Choroid plexus epithelial cell (primary cell): ENCODE results near the gene CHKA.

Source experiments
- DNase-seq: peaks from one replicate; pipeline ENCODE4 v3.0.0-alpha.2; 2010; ENCODE audit warnings: low read depth
- H3K4me3 ChIP-seq: 2 replicates; pipeline ENCODE4 v1.5.1; 2011; ENCODE audit warnings: low read depth, mild to moderate bottlenecking, control low read depth, low read length, moderate library complexity
- TF ChIP-seq, protein P1 (sequence below): conservative IDR thresholded peaks from 2 replicates; pipeline ENCODE4 v1.5.1; 2011; ENCODE audit warnings: low read depth, mild to moderate bottlenecking, control low read depth, inconsistent platforms, low read length, moderate library complexity

Gene CHKA

DNA sequence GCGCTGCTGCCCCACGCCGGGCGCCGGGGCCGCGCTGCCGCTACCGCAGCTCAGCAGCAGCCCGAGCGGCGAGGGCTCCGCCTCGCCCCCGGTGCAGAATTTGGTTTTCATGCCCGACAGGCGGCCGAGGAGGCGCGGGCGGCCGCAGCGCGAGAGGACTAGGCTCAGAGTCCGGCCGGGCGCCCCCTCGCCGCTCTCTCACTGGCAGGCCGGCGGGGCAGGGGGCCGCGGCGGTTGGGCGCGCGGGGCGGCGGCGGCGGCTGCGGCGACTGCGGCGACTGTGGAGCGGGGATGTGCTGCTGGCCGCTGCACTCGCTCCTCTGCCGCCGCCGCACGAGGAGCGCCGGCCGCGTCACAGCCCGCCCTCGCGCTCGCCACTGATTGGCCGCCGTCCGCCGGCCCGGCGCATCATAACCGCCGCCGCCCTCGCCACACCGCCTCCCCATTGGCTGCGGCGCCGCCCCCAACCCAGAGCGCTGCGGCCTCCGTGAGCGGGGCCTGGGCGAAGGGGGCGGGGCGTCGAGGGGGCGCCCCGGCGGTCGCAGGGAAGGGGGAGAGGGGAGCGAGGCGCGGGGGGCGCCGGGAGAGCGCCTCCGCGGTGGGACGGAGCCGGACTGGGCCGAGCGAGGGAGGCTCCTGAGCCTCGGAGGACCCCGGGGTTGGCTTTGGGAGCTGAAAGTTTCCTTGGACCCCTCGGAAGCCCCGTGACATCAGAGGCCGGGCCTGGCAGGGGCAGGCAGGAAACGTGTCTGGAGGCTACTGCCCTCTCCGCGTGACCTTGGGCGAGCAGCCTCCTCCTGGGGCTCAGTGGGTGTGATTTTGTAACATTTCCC is at the start of gene CHKA:
TSS of gene CHKA (minus strand) at position 322 of the 833 bp plus-strand sequence. CDS start at position 111, 211 bp downstream.
- peak; percentile 87 for DNase-seq

DNA sequence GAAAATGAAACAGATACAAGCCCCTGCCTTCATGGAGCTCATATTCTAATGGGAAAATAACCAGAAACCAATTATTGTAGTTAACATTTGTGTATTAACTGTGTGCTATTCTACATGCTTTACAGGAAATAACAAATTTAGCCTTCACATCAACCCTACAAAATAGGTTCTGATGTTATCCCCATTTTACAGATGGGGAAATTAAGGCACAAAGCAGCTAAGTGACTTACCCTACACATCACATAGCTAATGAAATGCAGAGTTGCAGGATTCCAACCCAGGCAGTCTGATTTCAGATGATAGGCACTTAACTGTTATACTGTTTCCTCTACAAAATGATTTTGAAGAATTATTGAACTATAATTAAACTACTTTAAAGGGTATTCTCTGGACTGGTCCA is 48.3 kb upstream of the CHKA start:
- TF ChIP-seq, protein P1, sequence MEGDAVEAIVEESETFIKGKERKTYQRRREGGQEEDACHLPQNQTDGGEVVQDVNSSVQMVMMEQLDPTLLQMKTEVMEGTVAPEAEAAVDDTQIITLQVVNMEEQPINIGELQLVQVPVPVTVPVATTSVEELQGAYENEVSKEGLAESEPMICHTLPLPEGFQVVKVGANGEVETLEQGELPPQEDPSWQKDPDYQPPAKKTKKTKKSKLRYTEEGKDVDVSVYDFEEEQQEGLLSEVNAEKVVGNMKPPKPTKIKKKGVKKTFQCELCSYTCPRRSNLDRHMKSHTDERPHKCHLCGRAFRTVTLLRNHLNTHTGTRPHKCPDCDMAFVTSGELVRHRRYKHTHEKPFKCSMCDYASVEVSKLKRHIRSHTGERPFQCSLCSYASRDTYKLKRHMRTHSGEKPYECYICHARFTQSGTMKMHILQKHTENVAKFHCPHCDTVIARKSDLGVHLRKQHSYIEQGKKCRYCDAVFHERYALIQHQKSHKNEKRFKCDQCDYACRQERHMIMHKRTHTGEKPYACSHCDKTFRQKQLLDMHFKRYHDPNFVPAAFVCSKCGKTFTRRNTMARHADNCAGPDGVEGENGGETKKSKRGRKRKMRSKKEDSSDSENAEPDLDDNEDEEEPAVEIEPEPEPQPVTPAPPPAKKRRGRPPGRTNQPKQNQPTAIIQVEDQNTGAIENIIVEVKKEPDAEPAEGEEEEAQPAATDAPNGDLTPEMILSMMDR: no peak
- H3K4me3 ChIP-seq: no peak overlapping the region
- no peak for DNase-seq

More for the DNA sequence above, at the start of gene CHKA:
- H3K4me3 ChIP-seq: peak within 1 kb of the TSS; percentile 65
- TF ChIP-seq, protein P1: no peak

DNA sequence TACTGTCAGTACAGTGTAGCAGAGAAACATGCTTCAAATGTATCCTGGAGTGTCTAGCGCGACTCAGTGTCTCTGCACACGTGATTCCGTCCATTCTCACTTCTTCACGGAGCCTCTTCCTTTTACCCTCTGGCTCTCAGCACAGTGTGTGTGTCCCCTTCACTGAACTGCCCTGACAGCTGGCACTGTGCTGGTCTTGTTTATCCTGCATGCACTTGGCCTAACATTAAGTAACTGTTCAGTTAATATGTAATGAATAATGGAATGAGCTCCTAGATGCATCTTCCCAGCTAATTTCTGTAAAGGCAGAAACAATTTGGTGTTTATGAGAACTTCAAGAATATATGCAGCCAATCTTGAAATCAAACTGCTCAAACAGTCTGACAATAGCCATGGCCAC is 47.5 kb upstream of the CHKA start:
- DNase-seq: no peak
- TF ChIP-seq, protein P1: no peak
- H3K4me3 ChIP-seq: no peak overlapping the region

DNA sequence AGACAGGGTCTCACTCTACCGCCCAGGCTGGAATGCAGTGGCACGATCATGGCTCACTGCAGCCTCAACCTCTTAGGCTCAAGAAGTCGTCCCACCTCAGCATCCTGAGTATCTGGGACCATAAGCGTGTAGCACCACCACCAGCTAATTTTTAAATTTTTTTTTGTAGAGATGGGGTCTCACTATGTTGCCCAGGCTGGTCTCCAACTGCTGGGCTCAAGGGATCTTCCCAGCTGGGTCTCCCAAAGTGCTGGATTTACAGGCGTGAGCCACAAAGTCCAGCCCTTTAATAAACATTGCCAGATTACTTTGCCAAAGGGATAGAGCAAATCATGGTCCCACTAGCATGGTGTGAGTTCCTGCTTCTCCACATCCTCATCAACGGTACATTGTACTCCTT is 46.3 kb upstream of the CHKA start:
- DNase-seq: no peak
- H3K4me3 ChIP-seq: no peak overlapping the region
- TF ChIP-seq, protein P1: no peak

DNA sequence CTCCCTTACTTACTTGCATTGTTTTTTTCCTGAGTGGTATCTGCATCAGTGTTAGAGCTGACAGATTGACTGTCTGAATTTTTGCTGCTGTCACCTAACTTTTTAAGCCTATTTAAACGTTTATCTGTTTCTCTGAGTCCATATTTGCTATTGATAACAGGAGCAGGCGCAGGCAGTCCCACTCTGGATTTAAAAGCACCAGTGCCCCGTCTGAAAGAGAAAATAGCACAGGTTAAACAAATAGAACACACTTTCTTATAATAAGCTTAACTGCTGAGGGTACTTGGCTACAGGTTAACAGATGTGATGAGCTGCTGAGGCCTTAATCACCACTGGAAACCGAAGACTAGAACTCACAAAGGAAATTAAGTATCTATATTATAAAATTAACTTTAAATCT is 45.8 kb upstream of the CHKA start:
- TF ChIP-seq, protein P1: no peak
- DNase-seq: no peak
- no peak overlapping the region for H3K4me3 ChIP-seq

DNA sequence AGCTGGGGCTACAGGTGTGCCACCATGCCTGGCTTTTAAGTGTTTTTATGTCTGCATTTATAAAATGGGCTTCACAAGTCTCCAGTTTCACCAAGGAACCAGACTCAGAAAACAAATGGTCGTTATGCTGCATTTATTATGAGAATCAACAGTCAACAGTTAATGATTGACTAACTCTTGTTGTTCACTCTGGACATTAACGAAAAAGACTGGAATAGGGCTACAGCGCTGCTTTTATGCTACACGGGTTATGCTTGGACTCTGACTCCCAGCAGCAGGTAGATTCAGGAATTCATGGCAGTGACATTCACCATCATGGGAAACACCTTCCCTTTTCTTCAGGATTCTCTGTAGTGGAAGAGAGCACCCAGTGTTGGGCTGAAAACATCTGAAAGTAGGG is 44.4 kb upstream of the CHKA start:
- no peak overlapping the region for H3K4me3 ChIP-seq
- TF ChIP-seq, protein P1: no peak
- DNase-seq: no peak

DNA sequence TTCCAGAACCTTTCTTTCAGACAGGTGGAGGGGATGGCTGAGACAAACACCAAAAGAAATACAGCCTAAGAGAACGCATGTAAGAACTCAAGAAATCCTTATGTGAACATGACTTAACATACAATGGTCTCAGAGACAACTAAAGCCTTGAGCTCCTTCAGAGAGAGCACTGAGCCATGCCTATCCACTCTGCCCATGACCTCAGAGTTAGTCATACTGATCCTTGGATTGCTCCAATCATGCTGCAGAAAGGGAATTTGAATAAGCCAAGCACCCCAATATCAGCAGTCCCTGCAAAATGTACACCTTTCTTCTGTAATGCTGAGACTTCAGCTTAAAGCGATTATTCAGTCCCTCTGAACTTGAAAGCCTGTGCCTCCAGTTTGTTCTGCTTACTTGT is 43.2 kb upstream of the CHKA start:
- TF ChIP-seq, protein P1: no peak
- no peak overlapping the region for H3K4me3 ChIP-seq
- peak; percentile 29 for DNase-seq
